GM12878 (cell line): ENCODE data around the gene PHOX2B. TPM values are rescaled to one million over a fixed set of nuclear protein-coding genes. Genes with fewer than 3 reads are reported as not detected.

ENCODE experiments used
- ATAC-seq: fragments of 200-7000 bp; cut with Tn5 transposase; 3 replicates; pipeline ENCODE4 v1.9.1; 2020; ENCODE audit warnings: mild to moderate bottlenecking, moderate library complexity
- BruUV-seq: library from RNA; stranded (reverse); fragments of 400-500 nt; replicated peaks from 2 replicates; lab custom pipeline; 2021; lab: Mats Ljungman, UMichigan
- CTCF ChIA-PET: fragments of 300-600 bp; sonication (Branson Sonifier 250); formaldehyde crosslinking; extraction: SDS; loops from one replicate; lab custom pipeline; 2021; ENCODE audit warnings: inconsistent platforms; lab: Yijun Ruan, JAX
- POLR2A ChIA-PET: fragments of 350-600 bp; formaldehyde crosslinking; extraction: SDS; loops from one replicate; lab custom pipeline; 2021; ENCODE audit warnings: inconsistent platforms; lab: Charles Lee
- RAD21 ChIA-PET: fragments of 300-600 bp; sonication (Branson Sonifier 250); formaldehyde crosslinking; loops from one replicate; lab custom pipeline; 2023; ENCODE audit warnings: antibody characterized with exemption; ENCODE audit not compliant: unreplicated experiment; lab: Charles Lee
- SMC1A ChIA-PET: fragments of 300-600 bp; sonication (Branson Sonifier 250); formaldehyde crosslinking; loops from one replicate; lab custom pipeline; 2023; ENCODE audit not compliant: unreplicated experiment, uncharacterized antibody; lab: Charles Lee
- DNase-seq: peaks from one replicate; pipeline ENCODE4 v3.0.0-alpha.2; 2011; ENCODE audit warnings: low read depth, low spot score
- FAIRE-seq: peaks from 3 replicates; lab custom pipeline; 2011; peaks lifted over from hg19 to GRCh38; lab: Jason Lieb, UNC
- H2AFZ ChIP-seq: 2 replicates; pipeline ENCODE4 v1.6.0; 2011; ENCODE audit warnings: low read depth, low read length, control low read depth; ENCODE audit not compliant: control insufficient read depth
- H3K27ac ChIP-seq: 2 replicates; pipeline ENCODE4 v1.5.1; 2011; ENCODE audit warnings: control low read depth; ENCODE audit not compliant: control insufficient read depth, insufficient read depth
- H3K27me3 ChIP-seq, 2 experiments: replicated peaks in 1 of 2; 2 replicates each; pipeline versions ENCODE4 v1.6.0 to v1.6.1; 2011; ENCODE audit warnings: low read length in 1 of 2; ENCODE audit not compliant: control insufficient read depth in 2 of 2, insufficient read depth in 2 of 2
- H3K36me3 ChIP-seq, 2 experiments: 2 replicates each; pipeline ENCODE4 v1.5.1; 2011; ENCODE audit warnings: low read length in 1 of 2; ENCODE audit not compliant: control insufficient read depth in 2 of 2, insufficient read depth in 2 of 2
- H3K4me1 ChIP-seq: 2 replicates; pipeline ENCODE4 v1.6.1; 2011; ENCODE audit warnings: mild to moderate bottlenecking, low read length, moderate library complexity, mixed read lengths; ENCODE audit not compliant: control insufficient read depth, insufficient read depth
- H3K4me2 ChIP-seq: 2 replicates; pipeline ENCODE4 v1.6.0; 2011; ENCODE audit warnings: control low read depth; ENCODE audit not compliant: control insufficient read depth, insufficient read depth
- H3K4me3 ChIP-seq: fragments of 200-600 bp; sonication (generic); 2 replicates; pipeline ENCODE4 v1.5.1; 2016
- H3K79me2 ChIP-seq: 2 replicates; pipeline ENCODE4 v1.6.0; 2011; ENCODE audit warnings: low read length; ENCODE audit not compliant: control insufficient read depth, insufficient read depth
- H3K9ac ChIP-seq: 2 replicates; pipeline ENCODE4 v1.8.0; 2011; ENCODE audit warnings: low read length, control low read depth, mixed read lengths; ENCODE audit not compliant: control insufficient read depth, insufficient read depth
- H3K9me3 ChIP-seq: replicated peaks from 3 replicates; pipeline ENCODE4 v1.5.1; 2011; ENCODE audit warnings: mild to moderate bottlenecking, low read length; ENCODE audit not compliant: control insufficient read depth, insufficient read depth
- H4K20me1 ChIP-seq: 2 replicates; pipeline ENCODE4 v1.6.0; 2011; ENCODE audit not compliant: control insufficient read depth, insufficient read depth
- ASH2L ChIP-seq: fragments of 300-600, 200-600 bp; sonication (generic); IDR thresholded peaks from 2 replicates; pipeline ENCODE4 v1.6.1; 2017; ENCODE audit warnings: low read depth, mild to moderate bottlenecking, borderline replicate concordance
- CHD4 ChIP-seq: fragments of 200-600 bp; sonication (generic); IDR thresholded peaks from 2 replicates; pipeline ENCODE4 v1.6.1; 2016; ENCODE audit warnings: mild to moderate bottlenecking
- HCFC1 ChIP-seq: fragments of 150-350 bp; IDR thresholded peaks from 2 replicates; pipeline ENCODE4 v1.6.1; 2014; ENCODE audit warnings: low read length
- LARP7 ChIP-seq: fragments of 450-650 bp; IDR thresholded peaks from 2 replicates; pipeline ENCODE4 v1.6.1; 2017; ENCODE audit warnings: mild to moderate bottlenecking
- RBBP5 ChIP-seq: fragments of 200-600 bp; sonication (generic); conservative IDR thresholded peaks from 2 replicates; pipeline ENCODE4 v1.6.1; 2016
- WGBS: methylation state at CpG from one replicate; pipeline ENCODE4 v1.1.6; 2016; ENCODE audit warnings: low lambda C conversion rate; ENCODE audit not compliant: insufficient replicate concordance, insufficient coverage; ENCODE audit errors: missing lambda C conversion rate; 5-methylcytosine and 5-hydroxymethylcytosine counted together
- in situ Hi-C: fragments of 300-500 bp; cut with MboI; formaldehyde crosslinking; loops from 9 replicates; pipeline ENCODE4 v1.14.3; 2018; ENCODE audit warnings: mixed read lengths
- intact Hi-C: fragments of 100-400 bp; cut with micrococcal nuclease; formaldehyde crosslinking; loops from one replicate; pipeline ENCODE4 v1.14.2; 2022; ENCODE audit not compliant: unreplicated experiment
- polyA plus RNA-seq, 11 experiments: library from polyadenylated mRNA; depleted of rRNA in 4 of 11; unstranded in 6 of 11; stranded (reverse) in 5 of 11; fragments of >200 nt; fragmentation: Nextera tagmentation in 4 of 11; fragmentation: Illumina TruSeq in 1 of 11; extraction: Ambion mirVana in 4 of 11; extraction: Trizol in 1 of 11; gene quantifications; 1 replicate in 1 of 11; 2 replicates in 10 of 11; pipeline versions ENCODE4 v1.2.1 to v1.2.3, GENCODE V29; 2011 to 2016; ENCODE audit warnings: inconsistent platforms in 2 of 11, missing spikeins in 2 of 11, low read depth in 1 of 11
- total RNA-seq, 4 experiments: library from RNA; depleted of rRNA in 3 of 4; stranded (reverse); fragments of >200 nt in 3 of 4; fragmentation: Illumina TruSeq in 1 of 4; extraction: Trizol in 1 of 4; gene quantifications; 2 replicates each; pipeline versions ENCODE4 v1.2.1 to v1.2.3, GENCODE V29; 2013 to 2021
- TF ChIP-seq, protein P1 (sequence below): fragments of 450-650 bp; IDR thresholded peaks from 2 replicates; pipeline ENCODE4 v1.6.1; 2016; ENCODE audit warnings: mild to moderate bottlenecking
- TF ChIP-seq, protein P2 (sequence below): fragments of 450-650 bp; IDR thresholded peaks from 2 replicates; pipeline ENCODE4 v1.6.1; 2017; ENCODE audit warnings: low read depth, mild to moderate bottlenecking, moderate library complexity
- TF ChIP-seq, protein P3 (sequence below): IDR thresholded peaks from 2 replicates; pipeline ENCODE4 v1.6.1; 2011; ENCODE audit warnings: borderline replicate concordance, low read depth, mild to moderate bottlenecking, moderate library complexity, low read length; ENCODE audit not compliant: insufficient read depth, poor library complexity, severe bottlenecking

Gene PHOX2B
- total and polyA plus RNA-seq, 10 of the 15 experiments (the other 5 are each of a cell fraction or from before 2014, with no cell fraction given) = not detected

DNA sequence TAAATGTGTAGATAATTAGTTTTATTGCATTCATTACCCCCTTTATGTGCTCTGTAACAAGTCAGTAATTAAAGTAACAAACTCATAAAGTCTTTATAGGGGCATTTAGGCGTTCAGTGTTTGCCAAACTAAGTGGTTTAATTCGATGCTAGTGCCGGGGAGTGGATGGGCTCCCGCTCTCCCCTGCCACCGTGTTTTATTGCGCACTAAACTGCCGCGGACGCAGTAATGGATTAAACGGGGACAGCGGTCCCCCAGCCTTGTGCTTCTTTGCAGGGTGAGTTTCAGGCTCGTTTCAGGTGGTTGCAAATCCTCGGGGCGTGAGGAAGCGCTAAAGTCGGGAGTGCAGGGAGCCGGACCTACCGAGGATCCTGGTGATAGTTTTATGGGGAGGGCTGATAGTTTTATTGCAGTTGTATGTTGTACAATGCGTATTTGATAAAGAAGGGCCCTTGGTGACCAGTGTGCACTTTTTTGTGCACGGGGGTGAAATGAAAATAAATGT, 1.6 kb upstream of the PHOX2B start:
- peaks cover 10 to 23% of the 10 kb centered on the region in 2 experiments for H3K27me3 ChIP-seq

More for the DNA sequence above, 1.6 kb upstream of the PHOX2B start:
- WGBS = 35% methylated on average over 20 of the region's 20 CpGs
- Histone ChIP-seq H3K9ac (no peak overlapping the region), H2AFZ (no peak overlapping the region), H3K4me2 (no peak overlapping the region), H3K27ac (no peak overlapping the region), H3K79me2 (no peaks in the 10 kb centered on the region), H3K36me3 (no peaks in the 10 kb centered on the region), H3K9me3 (peaks cover 1% of the 10 kb centered on the region; the same call in 1 of the 3 replicates), H3K4me1 (no peaks in the 10 kb centered on the region), H4K20me1 (no peaks in the 10 kb centered on the region), H3K4me3 (no peak overlapping the region)
- ChIA-PET SMC1A (no interaction called here), CTCF (no interaction called here), RAD21 (no interaction called here), POLR2A (no interaction called here)
- BruUV-seq = no TSS peak
- intact Hi-C loops (no loop called here), in situ Hi-C loops (no loop called here)
- ATAC-seq = no peak
- no peak for FAIRE-seq
- DNase-seq = no peak
- TF ChIP-seq CHD4 = no peak
- TF ChIP-seq, protein P1, sequence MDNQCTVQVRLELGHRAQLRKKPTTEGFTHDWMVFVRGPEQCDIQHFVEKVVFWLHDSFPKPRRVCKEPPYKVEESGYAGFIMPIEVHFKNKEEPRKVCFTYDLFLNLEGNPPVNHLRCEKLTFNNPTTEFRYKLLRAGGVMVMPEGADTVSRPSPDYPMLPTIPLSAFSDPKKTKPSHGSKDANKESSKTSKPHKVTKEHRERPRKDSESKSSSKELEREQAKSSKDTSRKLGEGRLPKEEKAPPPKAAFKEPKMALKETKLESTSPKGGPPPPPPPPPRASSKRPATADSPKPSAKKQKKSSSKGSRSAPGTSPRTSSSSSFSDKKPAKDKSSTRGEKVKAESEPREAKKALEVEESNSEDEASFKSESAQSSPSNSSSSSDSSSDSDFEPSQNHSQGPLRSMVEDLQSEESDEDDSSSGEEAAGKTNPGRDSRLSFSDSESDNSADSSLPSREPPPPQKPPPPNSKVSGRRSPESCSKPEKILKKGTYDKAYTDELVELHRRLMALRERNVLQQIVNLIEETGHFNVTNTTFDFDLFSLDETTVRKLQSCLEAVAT = no peak
- TF ChIP-seq, protein P2, sequence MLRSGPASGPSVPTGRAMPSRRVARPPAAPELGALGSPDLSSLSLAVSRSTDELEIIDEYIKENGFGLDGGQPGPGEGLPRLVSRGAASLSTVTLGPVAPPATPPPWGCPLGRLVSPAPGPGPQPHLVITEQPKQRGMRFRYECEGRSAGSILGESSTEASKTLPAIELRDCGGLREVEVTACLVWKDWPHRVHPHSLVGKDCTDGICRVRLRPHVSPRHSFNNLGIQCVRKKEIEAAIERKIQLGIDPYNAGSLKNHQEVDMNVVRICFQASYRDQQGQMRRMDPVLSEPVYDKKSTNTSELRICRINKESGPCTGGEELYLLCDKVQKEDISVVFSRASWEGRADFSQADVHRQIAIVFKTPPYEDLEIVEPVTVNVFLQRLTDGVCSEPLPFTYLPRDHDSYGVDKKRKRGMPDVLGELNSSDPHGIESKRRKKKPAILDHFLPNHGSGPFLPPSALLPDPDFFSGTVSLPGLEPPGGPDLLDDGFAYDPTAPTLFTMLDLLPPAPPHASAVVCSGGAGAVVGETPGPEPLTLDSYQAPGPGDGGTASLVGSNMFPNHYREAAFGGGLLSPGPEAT = no peak
- TF ChIP-seq ASH2L = no peak
- TF ChIP-seq, protein P3, sequence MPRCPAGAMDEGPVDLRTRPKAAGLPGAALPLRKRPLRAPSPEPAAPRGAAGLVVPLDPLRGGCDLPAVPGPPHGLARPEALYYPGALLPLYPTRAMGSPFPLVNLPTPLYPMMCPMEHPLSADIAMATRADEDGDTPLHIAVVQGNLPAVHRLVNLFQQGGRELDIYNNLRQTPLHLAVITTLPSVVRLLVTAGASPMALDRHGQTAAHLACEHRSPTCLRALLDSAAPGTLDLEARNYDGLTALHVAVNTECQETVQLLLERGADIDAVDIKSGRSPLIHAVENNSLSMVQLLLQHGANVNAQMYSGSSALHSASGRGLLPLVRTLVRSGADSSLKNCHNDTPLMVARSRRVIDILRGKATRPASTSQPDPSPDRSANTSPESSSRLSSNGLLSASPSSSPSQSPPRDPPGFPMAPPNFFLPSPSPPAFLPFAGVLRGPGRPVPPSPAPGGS = no peak
- no peak for TF ChIP-seq HCFC1
- no peak for TF ChIP-seq RBBP5
- no peak for TF ChIP-seq LARP7
